Activated CD8-positive, alpha-beta memory T cell treated with anti-CD3 and anti-CD28 coated beads for 24 hours (primary cell): ENCODE measurements around the gene LAS1L.
"Not testable (repeated sequence)": the region's sequence is repeated elsewhere in the genome, so short reads cannot be mapped to it uniquely, and the experiment has no call there.

ENCODE experiments used
- DNase-seq: peaks from one replicate; pipeline ENCODE4 v3.0.0-alpha.2; 2020

LAS1L gene

DNA sequence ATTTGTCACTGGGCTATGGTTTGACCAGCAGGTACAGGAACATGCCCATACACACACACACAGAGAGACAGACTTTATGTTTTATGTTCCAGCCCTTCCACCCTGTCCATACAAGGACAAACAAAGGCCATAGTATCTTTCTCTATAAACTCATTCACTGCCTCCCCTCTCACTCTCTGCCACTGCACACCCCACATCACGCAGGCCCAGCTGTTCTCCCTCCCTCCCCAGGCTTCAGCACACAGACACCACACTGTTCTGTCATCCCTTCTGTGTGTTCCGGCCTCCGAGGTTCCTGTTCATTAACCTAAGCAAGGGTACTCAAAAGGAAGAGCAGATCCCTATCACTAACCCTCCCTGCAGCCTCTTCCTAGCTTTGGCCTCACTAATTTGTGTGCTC lies 17.8 kb downstream of the LAS1L start:
- DNase-seq: no peak

- no peak for DNase-seq
Measured at GRCh38 chrX:65513610-65514009, 21.0 kb downstream of the LAS1L start.

- DNase-seq: no peak
Measured at GRCh38 chrX:65509400-65509799, 25.2 kb downstream of the LAS1L start.

DNA sequence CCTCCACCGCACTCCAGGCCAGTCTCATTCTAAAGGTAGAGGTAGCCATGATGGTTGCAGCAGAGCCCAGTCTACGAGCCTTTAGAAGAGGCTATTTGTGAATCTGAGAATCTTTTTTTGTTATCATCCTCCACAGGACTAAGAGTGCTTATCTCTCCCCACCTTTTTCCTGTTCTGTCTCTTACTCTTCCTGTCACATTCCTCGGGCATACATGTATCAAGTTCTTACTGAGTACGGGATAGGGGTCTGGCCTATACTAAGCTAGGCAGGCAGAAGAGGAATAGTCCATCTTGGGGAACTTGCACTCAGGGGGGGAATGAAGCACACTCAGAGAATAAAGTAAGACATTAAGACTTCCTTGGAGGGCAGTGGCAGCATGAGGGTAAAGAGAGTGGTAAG lies 25.7 kb downstream of the LAS1L start:
- no peak for DNase-seq

- DNase-seq: no peak
Measured at GRCh38 chrX:65502618-65503017, 32.0 kb downstream of the LAS1L start.

- DNase-seq: no peak
Measured at GRCh38 chrX:65493431-65493830, 41.2 kb downstream of the LAS1L start.

- no peak for DNase-seq
Measured at GRCh38 chrX:65491620-65492019, 43.0 kb downstream of the LAS1L start.

DNA sequence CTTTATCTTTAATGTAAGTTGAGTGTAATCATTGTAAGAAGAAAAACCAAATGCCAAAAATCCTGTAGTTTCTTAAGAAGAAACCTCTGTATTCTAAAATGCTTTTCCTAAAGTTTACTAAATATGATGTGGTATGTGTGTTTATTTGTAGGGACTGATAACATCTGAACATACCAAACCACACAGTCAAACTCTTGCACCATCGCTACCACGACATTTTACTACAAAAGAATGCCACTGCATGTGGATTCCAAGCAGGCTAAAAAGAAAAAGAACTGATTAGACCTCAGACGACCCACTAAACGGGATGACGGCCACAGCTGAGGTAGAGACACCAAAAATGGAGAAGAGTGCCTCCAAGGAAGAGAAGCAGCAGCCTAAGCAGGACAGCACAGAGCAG lies 46.1 kb downstream of the LAS1L start:
- no peak for DNase-seq

GRCh38 chrX:65480960-65481359 lies 53.6 kb downstream of the LAS1L start:
- no peak for DNase-seq

DNA sequence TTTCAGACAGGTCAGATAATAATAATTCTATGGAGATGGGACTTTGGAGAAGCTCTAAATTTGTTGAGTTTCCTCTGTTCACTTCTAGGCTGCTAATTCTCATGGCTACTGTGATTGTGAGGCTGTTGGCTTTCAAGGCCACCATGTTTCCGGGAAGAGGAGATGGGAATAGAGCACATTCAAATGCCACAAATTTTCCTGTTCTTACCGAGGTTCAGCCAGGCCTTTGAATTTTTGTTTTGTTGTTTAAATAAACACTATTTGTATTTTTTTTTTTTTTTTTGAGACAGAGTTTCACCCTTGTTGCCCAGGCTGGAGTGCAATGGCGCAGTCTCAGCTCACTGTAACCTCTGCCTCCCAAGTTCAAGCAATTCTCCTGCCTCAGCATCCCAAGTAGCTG lies 55.5 kb downstream of the LAS1L start:
- DNase-seq: not testable (repeated sequence)

GRCh38 chrX:65476564-65476963 lies 58.0 kb downstream of the LAS1L start:
- no peak for DNase-seq

GRCh38 chrX:65463550-65463949 lies 71.0 kb downstream of the LAS1L start:
- DNase-seq: no peak
